Activated CD4-positive, CD25-positive, alpha-beta regulatory T cell treated with anti-CD3 and anti-CD28 coated beads, Interleukin-2, amount 50 U/mL, for 16 hours (primary cell): ENCODE measurements around the gene UACA.
"Not testable (repeated sequence)": the region's sequence is repeated elsewhere in the genome, so short reads cannot be mapped to it uniquely, and the experiment has no call there.

Experiments used
- DNase-seq: peaks from one replicate; pipeline ENCODE4 v3.0.0-alpha.2; 2020; ENCODE audit warnings: low read depth, low spot score

Gene UACA

GRCh38 chr15:70752193-70752635 lies 11.1 kb downstream of the UACA start:
- DNase-seq, result no peak

DNA sequence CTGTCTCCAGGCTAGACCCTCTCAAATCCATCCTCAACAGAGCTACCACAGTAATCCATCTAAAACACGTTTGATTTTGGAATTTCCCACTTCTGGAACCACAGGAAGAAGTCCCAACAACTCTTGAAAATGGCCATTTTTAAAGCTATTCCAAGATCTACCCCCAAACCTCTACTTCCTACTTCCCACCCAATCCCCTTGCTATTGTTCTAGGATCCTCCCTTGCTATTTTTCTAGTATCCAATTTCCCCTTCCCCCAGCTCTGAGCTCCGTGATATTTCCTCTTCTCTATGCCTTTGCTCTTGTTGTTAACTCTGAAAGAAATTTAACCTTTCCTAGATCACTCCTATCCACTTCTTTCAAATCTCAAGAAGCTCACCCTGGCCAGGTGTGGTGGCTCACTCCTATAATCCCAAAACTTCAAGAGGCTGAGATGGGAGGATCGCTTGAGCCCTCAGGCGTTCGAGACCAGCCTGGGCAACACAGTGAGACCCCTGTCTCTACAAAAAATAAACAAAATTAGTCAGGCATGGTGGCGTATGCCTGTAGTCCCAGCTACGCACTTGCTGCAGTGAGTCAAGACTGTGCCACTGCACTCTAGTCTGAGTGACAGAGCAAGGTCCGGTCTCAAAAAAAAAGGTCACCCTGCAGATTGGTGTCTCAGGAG lies 13.0 kb downstream of the UACA start:
- no peak for DNase-seq

DNA sequence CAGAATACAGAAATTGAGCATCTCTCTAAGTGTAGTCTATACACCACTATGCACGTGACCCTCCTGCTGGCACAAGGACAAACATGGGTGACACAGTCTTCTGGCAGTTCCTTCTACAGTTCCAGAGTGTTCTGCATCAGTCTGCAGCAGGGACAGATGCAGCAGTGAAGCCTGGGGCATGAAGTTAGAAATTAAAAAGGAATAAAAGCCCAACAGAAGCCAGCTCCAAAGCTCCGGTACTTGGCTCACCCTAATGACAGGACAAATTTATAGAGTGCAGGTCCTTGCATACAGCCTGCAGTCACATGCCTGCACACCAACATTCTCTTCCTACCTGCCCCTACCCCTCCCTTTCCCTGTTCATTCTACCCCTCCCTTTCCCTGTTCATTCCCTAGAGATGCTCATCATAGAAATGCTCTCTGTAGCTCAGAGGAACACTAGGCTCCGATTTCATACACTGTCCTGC lies 15.0 kb downstream of the UACA start:
- no peak for DNase-seq

GRCh38 chr15:70746598-70746997 lies 16.8 kb downstream of the UACA start:
- not testable (repeated sequence) for DNase-seq

- DNase-seq, result no peak
Observed at GRCh38 chr15:70742928-70743327, 20.4 kb downstream of the UACA start.

GRCh38 chr15:70741677-70742293 lies 21.6 kb downstream of the UACA start:
- no peak for DNase-seq

DNA sequence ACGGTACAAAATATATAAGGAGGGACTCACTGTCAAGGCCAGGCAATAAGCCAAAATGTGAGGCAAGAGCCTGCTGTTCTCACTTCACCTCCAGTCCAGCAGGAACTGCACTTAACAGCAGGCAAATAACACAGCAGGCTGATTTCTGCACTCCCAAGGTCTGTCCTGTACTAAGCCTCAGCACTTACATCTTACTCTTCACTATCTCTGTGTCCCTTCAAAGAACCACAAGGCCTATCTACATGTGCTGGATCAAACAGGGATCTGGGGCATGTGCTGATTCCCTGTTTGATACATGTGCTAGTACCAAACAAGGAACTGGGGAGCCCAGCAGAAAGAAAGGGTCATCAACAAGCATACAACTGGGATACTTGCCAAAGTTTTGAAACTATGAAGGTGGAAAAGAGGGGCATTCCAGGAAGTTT lies 22.2 kb downstream of the UACA start:
- DNase-seq, result no peak

DNA sequence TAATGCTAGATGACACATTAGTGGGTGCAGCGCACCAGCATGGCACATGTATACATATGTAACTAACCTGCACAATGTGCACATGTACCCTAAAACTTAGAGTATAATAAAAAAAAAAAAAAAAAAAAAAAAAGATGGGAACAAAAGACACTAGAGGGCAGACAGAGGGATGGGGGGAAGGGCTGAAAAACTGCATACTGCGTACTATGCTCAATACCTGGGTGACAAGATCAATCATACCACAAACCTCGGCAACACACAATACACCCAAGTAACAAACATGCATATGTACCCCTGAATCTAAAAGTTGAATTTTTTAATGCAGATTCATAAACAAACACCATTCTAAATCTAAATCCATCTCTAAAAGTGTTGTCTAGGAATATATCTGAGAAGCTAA lies 28.3 kb downstream of the UACA start:
- DNase-seq, result not testable (repeated sequence)

- DNase-seq, result no peak
Observed at GRCh38 chr15:70729164-70729563, 34.2 kb downstream of the UACA start.

- no peak for DNase-seq
Observed at GRCh38 chr15:70726753-70727152, 36.6 kb downstream of the UACA start.

- no peak for DNase-seq
Observed at GRCh38 chr15:70723927-70724326, 39.4 kb downstream of the UACA start.

DNA sequence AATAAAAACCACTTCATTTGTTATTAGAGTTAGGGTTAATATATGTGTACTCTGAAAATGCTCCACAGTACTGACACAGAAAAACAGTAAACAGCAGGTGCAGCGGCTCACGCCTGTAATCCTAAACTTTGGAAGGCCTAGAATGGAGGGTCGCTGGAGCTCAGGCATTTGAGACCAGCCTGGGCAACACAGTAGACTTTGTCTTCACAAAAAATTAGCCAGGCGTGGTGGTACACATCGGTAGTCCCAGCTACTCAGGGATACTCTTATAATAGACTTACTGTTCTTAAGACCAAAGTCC lies 40.3 kb downstream of the UACA start:
- no peak for DNase-seq

DNA sequence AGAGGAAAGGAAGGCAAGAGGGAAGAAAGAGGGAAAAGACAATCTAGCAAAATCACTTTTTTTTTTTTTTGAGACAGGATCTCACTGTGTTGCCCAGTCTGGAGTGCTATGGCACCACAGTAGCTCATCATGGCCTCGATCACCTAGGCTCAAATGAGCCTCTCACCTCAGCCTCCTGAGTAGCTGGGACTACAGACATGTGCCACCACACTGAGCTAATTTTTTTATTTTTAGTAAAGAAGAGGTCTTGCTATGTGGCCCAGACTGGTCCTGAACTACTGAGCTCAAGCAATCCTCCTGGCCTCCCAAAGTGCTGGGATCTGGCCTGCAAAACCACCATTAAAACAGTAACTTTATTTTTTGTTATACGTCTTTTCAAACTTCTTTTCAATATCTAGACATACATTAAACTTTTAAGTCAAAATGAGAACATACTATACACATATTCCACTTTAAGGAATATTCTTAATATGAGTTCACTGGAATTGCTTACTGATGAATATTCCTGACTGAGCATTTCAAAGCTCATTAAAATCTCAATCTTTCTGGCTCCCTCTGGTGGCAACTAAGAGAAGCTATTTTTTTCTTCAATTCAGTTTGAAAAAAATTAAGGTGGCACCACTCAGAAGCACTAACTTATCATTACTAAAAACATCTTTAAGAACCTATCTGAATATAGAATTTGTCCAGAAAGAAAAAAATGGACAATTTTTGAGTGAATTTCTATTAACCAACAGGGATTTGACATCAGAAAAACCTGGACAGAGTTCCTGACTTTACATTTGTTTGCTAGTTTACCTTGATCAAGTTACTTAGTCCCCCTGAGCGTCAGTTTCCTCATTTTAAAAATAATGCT lies 40.9 kb downstream of the UACA start:
- DNase-seq, result no peak

DNA sequence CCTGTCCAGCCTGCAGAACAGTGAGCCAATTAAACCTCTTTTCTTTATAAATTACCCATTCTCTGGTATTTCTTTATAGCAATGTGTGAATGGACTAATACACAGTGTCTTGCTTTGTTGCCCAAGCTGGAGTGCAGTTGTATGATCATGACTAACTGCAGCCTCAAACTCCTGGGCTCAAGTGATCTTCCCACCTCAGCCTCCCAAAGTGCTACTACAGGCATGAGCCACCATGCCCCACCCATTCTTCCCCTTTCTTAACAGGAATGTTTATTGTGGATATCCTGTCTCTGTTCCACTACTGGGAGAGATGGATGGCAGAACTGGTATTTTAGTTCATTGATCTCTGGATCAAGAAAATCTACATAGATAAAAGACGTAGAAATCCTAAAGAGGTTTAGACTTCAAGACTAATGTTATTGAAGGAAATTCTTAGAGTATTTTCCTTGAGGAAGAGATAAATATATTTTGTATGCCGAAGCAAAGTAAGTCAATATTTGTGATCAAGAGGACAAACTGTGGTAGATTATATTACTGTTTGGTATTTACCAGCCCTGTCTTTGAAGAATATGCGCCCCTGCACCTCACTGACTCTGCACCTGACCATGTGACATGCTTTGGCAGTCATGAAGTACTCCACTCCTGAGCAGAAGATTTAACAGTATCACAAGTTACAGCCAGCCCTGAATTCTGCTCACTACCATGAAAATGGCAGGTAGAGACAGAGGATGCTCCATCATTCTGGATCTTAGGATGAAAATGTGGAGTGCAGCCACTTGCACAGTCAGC lies 42.9 kb downstream of the UACA start:
- no peak for DNase-seq

- no peak for DNase-seq
Observed at GRCh38 chr15:70717237-70717793, 46.0 kb downstream of the UACA start.

GRCh38 chr15:70715840-70716485 lies 47.4 kb downstream of the UACA start:
- DNase-seq, result no peak

DNA sequence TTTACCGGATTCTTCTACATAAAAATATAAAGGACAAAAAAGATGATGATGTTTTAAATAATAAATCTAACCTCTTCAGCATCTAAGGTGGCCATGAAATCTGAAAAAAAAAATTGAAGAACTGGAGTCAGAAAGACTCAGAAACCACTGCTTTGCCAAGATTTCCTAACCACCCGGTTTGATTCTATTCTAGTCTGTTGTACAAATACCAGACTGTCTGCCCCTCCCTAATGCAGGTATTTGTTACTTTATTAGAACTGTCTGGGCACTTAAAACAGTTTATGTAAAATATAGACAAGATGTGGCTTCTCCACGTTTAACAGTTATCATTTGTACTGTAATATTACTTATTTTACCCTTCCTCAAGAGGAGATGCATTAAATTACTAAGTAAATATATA lies 48.8 kb downstream of the UACA start:
- no peak for DNase-seq

- no peak for DNase-seq
Observed at GRCh38 chr15:70714015-70714414, 49.3 kb downstream of the UACA start.

DNA sequence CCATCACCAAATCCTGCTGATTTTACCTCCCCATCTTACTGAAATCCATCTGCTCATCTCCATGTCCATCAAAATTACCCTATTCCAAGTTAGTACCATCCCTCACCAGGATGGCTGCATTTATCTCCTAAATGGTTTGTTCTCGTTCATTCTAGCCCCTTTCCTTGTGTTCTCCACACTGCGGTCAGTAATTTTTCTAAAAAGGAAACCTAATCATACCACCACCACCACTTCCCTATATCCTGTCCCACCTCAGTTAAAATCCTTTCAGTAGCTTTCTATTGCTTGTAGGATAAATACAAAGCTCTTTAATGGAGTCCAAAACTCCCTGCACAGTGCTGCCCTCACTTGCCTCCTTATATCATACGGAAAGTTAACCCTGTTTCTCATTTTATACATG lies 51.1 kb downstream of the UACA start:
- no peak for DNase-seq

- DNase-seq, result no peak
Observed at GRCh38 chr15:70710714-70711113, 52.6 kb downstream of the UACA start.

DNA sequence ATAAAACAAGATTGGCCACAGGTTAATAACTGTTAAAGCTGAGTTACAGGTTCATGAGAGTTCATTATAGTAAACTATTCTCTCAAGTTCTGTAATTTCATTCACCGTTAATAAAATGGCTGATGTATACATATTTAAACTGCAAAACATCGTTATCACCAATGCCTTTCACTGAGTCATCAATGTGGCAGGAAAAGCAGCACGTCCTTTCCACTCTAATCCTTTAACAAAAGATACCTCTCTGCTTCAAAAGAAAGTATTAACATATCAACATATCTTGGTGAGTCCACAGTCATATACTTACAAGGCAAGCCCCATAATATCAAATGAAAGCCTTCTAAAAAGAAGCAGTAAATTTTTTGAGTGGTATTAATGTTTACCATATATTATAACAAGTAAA lies 54.5 kb downstream of the UACA start:
- DNase-seq, result no peak
